CD8-positive, alpha-beta memory T cell (primary cell): ENCODE data around the gene KDM4C. TPM values are rescaled to one million over a fixed set of nuclear protein-coding genes. Genes with fewer than 3 reads are reported as not detected.

Experiments
- CTCF ChIA-PET: fragments of 350-600 bp; sonication (Branson Sonifier 250); formaldehyde crosslinking; loops from one replicate; lab custom pipeline; 2021; ENCODE audit warnings: antibody characterized with exemption; lab: Charles Lee
- POLR2A ChIA-PET: fragments of 350-600 bp; sonication (Branson Sonifier 250); formaldehyde crosslinking; loops from one replicate; lab custom pipeline; 2021; ENCODE audit warnings: antibody characterized with exemption; lab: Charles Lee
- DNase-seq, 5 donors: peaks; one replicate each; pipeline versions ENCODE4 v3.0.0 to v3.0.0-alpha.2; 2020 to 2022; ENCODE audit warnings: mixed read lengths in 1 of 5
- H3K27ac ChIP-seq: one replicate; pipeline ENCODE4 v1.7.0; 2013; ENCODE audit warnings: low read depth, mild to moderate bottlenecking, low read length, moderate library complexity
- H3K27me3 ChIP-seq: 2 replicates; pipeline ENCODE4 v1.7.0; 2013; ENCODE audit warnings: low read length, mild to moderate bottlenecking; ENCODE audit not compliant: insufficient read depth, poor library complexity, severe bottlenecking
- H3K36me3 ChIP-seq: 2 replicates; pipeline ENCODE4 v1.7.0; 2013; ENCODE audit warnings: mild to moderate bottlenecking, low read length, moderate library complexity; ENCODE audit not compliant: insufficient read depth
- H3K4me1 ChIP-seq: 2 replicates; pipeline ENCODE4 v1.7.0; 2013; ENCODE audit warnings: mild to moderate bottlenecking, low read length, moderate library complexity; ENCODE audit not compliant: insufficient read depth
- H3K4me3 ChIP-seq: 2 replicates; pipeline ENCODE4 v1.7.0; 2013; ENCODE audit warnings: mild to moderate bottlenecking, low read length
- H3K9me3 ChIP-seq: 2 replicates; pipeline ENCODE4 v1.7.0; 2013; ENCODE audit warnings: mild to moderate bottlenecking, low read length
- H3K27ac Mint-ChIP-seq, 8 donors: one replicate each; pipeline ENCODE4 v1.8.0; 2020 to 2021; ENCODE audit warnings: mixed read lengths in 8 of 8, mild to moderate bottlenecking in 6 of 8, inconsistent platforms in 3 of 8, moderate library complexity in 3 of 8
- H3K27me3 Mint-ChIP-seq, 2 donors: one replicate each; pipeline ENCODE4 v1.8.0; 2020 to 2021; ENCODE audit warnings: mixed read lengths in 2 of 2, mild to moderate bottlenecking in 1 of 2, moderate library complexity in 1 of 2
- H3K36me3 Mint-ChIP-seq, 3 donors: one replicate each; pipeline ENCODE4 v1.8.0; 2020 to 2021; ENCODE audit warnings: mixed read lengths in 3 of 3, inconsistent platforms in 1 of 3, mild to moderate bottlenecking in 1 of 3
- H3K4me1 Mint-ChIP-seq, 3 donors: one replicate each; pipeline ENCODE4 v1.8.0; 2020 to 2021; ENCODE audit warnings: mixed read lengths in 3 of 3, inconsistent platforms in 1 of 3, mild to moderate bottlenecking in 1 of 3
- H3K4me3 Mint-ChIP-seq, 7 donors: one replicate each; pipeline ENCODE4 v1.8.0; 2020 to 2021; ENCODE audit warnings: mixed read lengths in 7 of 7, mild to moderate bottlenecking in 6 of 7, moderate library complexity in 4 of 7, inconsistent platforms in 2 of 7
- H3K9me3 Mint-ChIP-seq, 5 donors: one replicate each; pipeline ENCODE4 v1.8.0; 2020 to 2022; ENCODE audit warnings: mixed read lengths in 5 of 5, mild to moderate bottlenecking in 3 of 5, moderate library complexity in 2 of 5, inconsistent platforms in 1 of 5
- polyA plus RNA-seq: library from polyadenylated mRNA; unstranded; fragments of 300-500 nt; fragmentation: Illumina TruSeq; gene quantifications from one replicate; pipeline ENCODE4 v1.2.3, GENCODE V29; 2021
- total RNA-seq, 2 experiments: library from RNA; stranded (reverse); gene quantifications; one replicate each; pipeline ENCODE4 v1.2.3, GENCODE V29; 2021

KDM4C gene
- total and polyA plus RNA-seq, 3 experiments from 2014 or later = 25.9 to 31.9 (median 26.8) TPM

GRCh38 chr9:6845128-6845826 is 87.5 kb downstream of the KDM4C start:
- Histone ChIP-seq H3K27me3 (no peaks in the 10 kb centered on the region), H3K27ac (no peak overlapping the region), H3K4me3 (no peak overlapping the region), H3K9me3 (no peaks in the 10 kb centered on the region), H3K4me1 (no peaks in the 10 kb centered on the region), H3K36me3 (no peaks in the 10 kb centered on the region)
- H3K4me3 Mint-ChIP-seq = no peak overlapping the region
- H3K9me3 Mint-ChIP-seq = no peaks in the 10 kb centered on the region
- POLR2A ChIA-PET = no interaction called here
- peak overlapping the region in 2 of 8 donors; percentile 23 to 46 for H3K27ac Mint-ChIP-seq
- H3K36me3 Mint-ChIP-seq = peaks cover 0 to 51% (median 16%) of the 10 kb centered on the region in 3 donors
- H3K4me1 Mint-ChIP-seq = peaks cover 17 to 58% (median 36%) of the 10 kb centered on the region in 3 donors
- CTCF ChIA-PET = no interaction called here
- no peaks in the 10 kb centered on the region for H3K27me3 Mint-ChIP-seq
- DNase-seq = no peak

DNA sequence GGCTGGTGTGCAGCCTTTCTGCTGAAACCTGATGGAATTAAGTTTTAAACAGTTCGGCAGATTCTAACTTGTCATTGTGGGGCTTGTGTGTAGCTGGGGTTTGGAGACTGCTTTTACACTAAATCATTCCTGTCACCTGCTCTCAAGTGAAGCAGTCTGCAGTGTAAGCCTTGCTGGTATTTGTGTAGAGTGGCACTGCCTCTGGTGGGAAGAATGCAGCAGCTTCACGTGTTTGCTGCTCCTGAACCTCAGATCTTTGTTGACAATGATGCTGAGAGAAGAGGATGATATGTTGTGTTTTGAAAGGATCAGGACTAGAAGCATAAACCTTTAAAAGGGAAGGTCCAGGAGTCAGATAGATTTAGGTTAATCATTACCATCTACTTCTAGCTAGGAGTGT is 88.1 kb downstream of the KDM4C start:
- peak overlapping the region in 1 of 8 donors; percentile 49 for H3K27ac Mint-ChIP-seq
- H3K9me3 ChIP-seq = no peaks in the 10 kb centered on the region
- H3K27me3 Mint-ChIP-seq = no peaks in the 10 kb centered on the region
- H3K27me3 ChIP-seq = no peaks in the 10 kb centered on the region
- H3K9me3 Mint-ChIP-seq = no peaks in the 10 kb centered on the region
- no peak for DNase-seq
- no peak overlapping the region for H3K4me3 ChIP-seq
- POLR2A ChIA-PET = no interaction called here
- H3K36me3 ChIP-seq = no peaks in the 10 kb centered on the region
- no peak overlapping the region for H3K27ac ChIP-seq
- peaks cover 15 to 54% (median 32%) of the 10 kb centered on the region in 3 donors for H3K4me1 Mint-ChIP-seq
- peaks cover 2 to 51% (median 14%) of the 10 kb centered on the region in 3 donors for H3K36me3 Mint-ChIP-seq
- no peaks in the 10 kb centered on the region for H3K4me1 ChIP-seq
- CTCF ChIA-PET = interaction anchor here (0.7 kb wide), 1 partner anchor 13 kb away, joined by 3 read pairs; no protein-coding TSS in a partner anchor
- no peak overlapping the region for H3K4me3 Mint-ChIP-seq

GRCh38 chr9:6852243-6852963 is 94.6 kb downstream of the KDM4C start:
- POLR2A ChIA-PET = no interaction called here
- H3K36me3 ChIP-seq = peaks cover 8% of the 10 kb centered on the region
- H3K27ac Mint-ChIP-seq = peak overlapping the region in 2 of 8 donors; percentile 28 to 39

DNA sequence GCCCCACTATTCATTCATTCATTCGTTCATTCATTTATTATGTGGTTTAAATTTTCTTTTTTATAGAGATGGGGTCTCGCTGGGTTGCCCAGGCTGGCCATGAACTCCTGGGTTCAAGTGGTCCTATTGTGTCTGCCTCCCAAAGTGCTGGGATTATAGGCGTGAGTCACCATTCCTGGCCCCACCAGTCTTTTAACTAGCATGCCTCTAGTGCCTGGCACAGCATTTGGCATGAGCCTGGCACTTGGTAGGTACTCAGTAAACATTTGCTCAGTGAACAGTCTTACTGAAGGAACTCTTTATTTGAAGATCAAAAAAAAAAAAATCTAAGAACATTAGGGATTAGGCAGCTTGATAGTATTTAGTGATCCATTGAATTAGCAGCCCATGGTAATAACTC is 98.1 kb downstream of the KDM4C start:
- CTCF ChIA-PET = no interaction called here

More at GRCh38 chr9:6852243-6852963, 94.6 kb downstream of the KDM4C start:
- Histone ChIP-seq H3K4me1 (no peaks in the 10 kb centered on the region), H3K9me3 (no peaks in the 10 kb centered on the region), H3K27me3 (no peaks in the 10 kb centered on the region), H3K27ac (no peak overlapping the region), H3K4me3 (no peak overlapping the region)
- peaks cover 0 to 1% (median 0%) of the 10 kb centered on the region in 5 donors for H3K9me3 Mint-ChIP-seq
- H3K4me1 Mint-ChIP-seq = peaks cover 3 to 41% (median 13%) of the 10 kb centered on the region in 3 donors
- H3K36me3 Mint-ChIP-seq = peaks cover 15 to 63% (median 16%) of the 10 kb centered on the region in 3 donors
- DNase-seq = no peak
- H3K4me3 Mint-ChIP-seq = no peak overlapping the region
- CTCF ChIA-PET = no interaction called here
- H3K27me3 Mint-ChIP-seq = no peaks in the 10 kb centered on the region

DNA sequence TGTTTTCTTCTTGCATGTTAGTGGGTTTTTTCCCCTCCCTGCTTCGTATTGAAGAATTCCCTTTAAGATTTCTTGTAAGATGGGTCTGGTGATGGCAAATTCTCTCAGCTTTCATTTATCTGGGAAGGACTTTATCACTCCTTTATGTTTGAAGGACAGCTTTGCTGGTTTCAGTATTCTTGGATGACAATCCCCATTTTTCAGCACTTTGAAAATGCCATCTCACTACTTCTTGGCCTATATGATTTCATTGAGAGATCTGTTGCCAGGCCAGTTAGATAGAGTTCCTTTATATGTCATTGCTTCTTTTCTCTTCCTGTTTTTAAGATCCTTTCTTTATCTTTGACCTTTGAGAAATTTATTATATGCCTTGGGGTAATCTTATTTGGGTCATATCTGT is 106.3 kb downstream of the KDM4C start:
- ChIA-PET POLR2A (no interaction called here), CTCF (interaction anchor here (1.3 kb wide), 1 partner anchor 11 kb away, joined by 5 read pairs; no protein-coding TSS in a partner anchor)
- H3K4me1 Mint-ChIP-seq = peaks cover 19 to 42% (median 21%) of the 10 kb centered on the region in 3 donors
- H3K4me3 Mint-ChIP-seq = no peak overlapping the region
- H3K27me3 Mint-ChIP-seq = peaks cover 0 to 1% of the 10 kb centered on the region in 2 donors
- H3K9me3 ChIP-seq = peaks cover 6% of the 10 kb centered on the region
- no peaks in the 10 kb centered on the region for H3K4me1 ChIP-seq
- H3K36me3 ChIP-seq = no peaks in the 10 kb centered on the region
- H3K27ac Mint-ChIP-seq = no peak overlapping the region
- H3K4me3 ChIP-seq = no peak overlapping the region
- H3K9me3 Mint-ChIP-seq = peaks cover 4 to 25% (median 19%) of the 10 kb centered on the region in 5 donors
- no peaks in the 10 kb centered on the region for H3K27me3 ChIP-seq
- H3K27ac ChIP-seq = no peak overlapping the region
- H3K36me3 Mint-ChIP-seq = peaks cover 15 to 52% (median 29%) of the 10 kb centered on the region in 3 donors
- DNase-seq = no peak

More for the DNA sequence above, 98.1 kb downstream of the KDM4C start:
- Histone ChIP-seq H3K4me1 (no peaks in the 10 kb centered on the region), H3K36me3 (peaks cover 8% of the 10 kb centered on the region), H3K27me3 (no peaks in the 10 kb centered on the region), H3K27ac (no peak overlapping the region), H3K4me3 (no peak overlapping the region), H3K9me3 (no peaks in the 10 kb centered on the region)
- H3K4me1 Mint-ChIP-seq = peaks cover 5 to 42% (median 20%) of the 10 kb centered on the region in 3 donors
- H3K36me3 Mint-ChIP-seq = peaks cover 13 to 62% (median 16%) of the 10 kb centered on the region in 3 donors
- H3K4me3 Mint-ChIP-seq = no peak overlapping the region
- H3K27me3 Mint-ChIP-seq = no peaks in the 10 kb centered on the region
- no peak for DNase-seq
- no peak overlapping the region for H3K27ac Mint-ChIP-seq
- POLR2A ChIA-PET = no interaction called here
- peaks cover 0 to 1% (median 0%) of the 10 kb centered on the region in 5 donors for H3K9me3 Mint-ChIP-seq

- Mint-ChIP-seq H3K9me3 (peaks cover 0 to 13% (median 10%) of the 10 kb centered on the region in 5 donors), H3K4me1 (peaks cover 51 to 73% (median 64%) of the 10 kb centered on the region in 3 donors), H3K27me3 (no peaks in the 10 kb centered on the region), H3K4me3 (no peak overlapping the region), H3K36me3 (peaks cover 18 to 37% (median 20%) of the 10 kb centered on the region in 3 donors), H3K27ac (no peak overlapping the region)
- no peak for DNase-seq
- Histone ChIP-seq H3K27me3 (no peaks in the 10 kb centered on the region), H3K4me1 (no peaks in the 10 kb centered on the region), H3K9me3 (no peaks in the 10 kb centered on the region), H3K36me3 (no peaks in the 10 kb centered on the region), H3K27ac (no peak overlapping the region), H3K4me3 (no peak overlapping the region)
- ChIA-PET CTCF (no interaction called here), POLR2A (no interaction called here)
These were observed 111.5 kb downstream of the KDM4C start for GRCh38 chr9:6869081-6869948.

DNA sequence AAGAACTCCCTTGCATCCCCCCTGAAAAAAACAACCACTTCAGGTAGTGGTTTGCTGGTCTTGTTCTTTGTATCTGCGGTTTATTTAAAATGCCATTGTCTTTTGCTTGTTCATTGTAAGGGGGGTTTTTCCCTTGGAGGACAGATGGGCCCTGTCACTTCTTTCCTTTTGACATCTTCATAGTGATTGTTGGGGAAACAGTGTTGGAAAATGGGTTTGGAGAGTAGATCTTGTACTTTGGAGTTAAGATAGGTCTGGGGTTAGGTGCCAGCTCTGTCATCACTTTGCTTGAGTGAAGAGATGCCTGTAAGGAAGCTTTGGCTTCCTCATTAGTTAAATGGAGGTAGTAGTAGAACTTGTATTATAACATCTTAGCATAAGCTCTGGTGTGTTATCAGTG is 112.4 kb downstream of the KDM4C start:
- Mint-ChIP-seq H3K4me1 (peaks cover 58 to 80% (median 71%) of the 10 kb centered on the region in 3 donors), H3K4me3 (peak overlapping the region in 1 of 7 donors; percentile 46), H3K9me3 (peaks cover 0 to 8% (median 4%) of the 10 kb centered on the region in 5 donors), H3K36me3 (peaks cover 11 to 35% (median 21%) of the 10 kb centered on the region in 3 donors), H3K27me3 (no peaks in the 10 kb centered on the region), H3K27ac (peak overlapping the region in 1 of 8 donors; percentile 20)
- Histone ChIP-seq H3K27ac (no peak overlapping the region), H3K36me3 (no peaks in the 10 kb centered on the region), H3K4me3 (no peak overlapping the region), H3K27me3 (no peaks in the 10 kb centered on the region), H3K4me1 (no peaks in the 10 kb centered on the region), H3K9me3 (no peaks in the 10 kb centered on the region)
- POLR2A ChIA-PET = no interaction called here
- DNase-seq = no peak
- CTCF ChIA-PET = no interaction called here
